ENCODE measurements around the gene RAB4A. TPM values are rescaled to one million over a fixed set of nuclear protein-coding genes. Genes with fewer than 3 reads are reported as not detected.

Gene RAB4A
- total and polyA plus RNA-seq, 2 of the 13 experiments (the other 11 are each of a cell fraction or from before 2014, with no cell fraction given) = 56.0 to 80.1 TPM

DNA sequence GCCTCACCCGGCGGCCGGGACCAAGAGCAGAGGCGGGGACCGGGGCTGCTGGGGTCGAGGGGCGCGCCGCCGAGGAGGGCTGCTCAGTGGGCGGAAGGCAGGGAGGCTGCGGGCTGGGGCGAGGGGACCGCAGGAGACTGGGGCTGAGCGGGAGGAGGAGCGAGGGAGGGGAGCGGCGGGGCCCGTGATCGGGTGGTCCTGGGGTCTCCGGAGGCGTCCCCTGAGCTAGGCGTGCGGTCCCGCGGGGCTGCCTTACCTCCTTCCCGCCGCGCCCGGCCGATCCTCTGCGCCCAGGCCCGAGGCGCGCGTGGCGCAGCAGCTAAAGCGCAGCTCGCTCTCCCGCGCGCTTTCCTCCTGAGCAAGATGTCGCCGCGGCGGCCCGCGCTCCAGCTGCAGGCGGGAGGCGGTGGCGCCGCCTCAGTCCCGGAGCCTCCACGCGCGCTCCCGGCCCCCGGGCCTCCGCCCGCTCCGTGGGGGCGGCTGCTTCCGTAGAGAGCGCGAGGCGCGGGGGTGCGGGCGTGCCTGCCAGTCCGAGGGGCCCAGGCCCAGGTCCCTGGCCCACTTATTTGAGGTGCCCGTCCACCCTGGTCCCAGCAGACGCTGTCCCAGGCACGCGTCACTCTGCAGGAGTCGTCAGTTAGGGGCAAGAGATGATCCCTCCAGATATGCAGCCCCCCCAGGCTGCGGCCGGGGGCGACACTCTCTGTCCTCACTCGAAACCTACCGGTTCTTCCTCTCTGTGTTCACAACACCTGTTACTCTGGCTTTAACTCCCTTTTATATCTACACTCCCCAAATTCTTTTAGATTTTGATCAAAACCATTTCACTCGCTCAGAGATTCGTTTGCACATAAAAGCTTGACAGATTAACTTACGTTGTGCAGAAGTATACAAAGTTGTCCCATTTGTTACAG lies 72.0 kb downstream of the RAB4A start, which contains the start of gene CCSAP (continued):
- TF ChIP-seq DDIT3 (CRISPR knock-in tag; IDR thresholded peaks at IDR 0.05) = no peak; the same call in 1 of the 2 replicates
- no peak; the same call in 1 of the 2 replicates for TF ChIP-seq CCDC6 (CRISPR knock-in tag; IDR thresholded peaks at IDR 0.05)
- no peak for TF ChIP-seq ZFP36L1 (CRISPR knock-in tag; IDR thresholded peaks at IDR 0.05)
- no peak for TF ChIP-seq NFYC (CRISPR knock-in tag; IDR thresholded peaks at IDR 0.05)
- TF ChIP-seq CHD2 (IDR thresholded peaks at IDR 0.05; ENCODE audit: low read depth, low read length) = no peak
- no peak for TF ChIP-seq ZNF496 (CRISPR knock-in tag; IDR thresholded peaks at IDR 0.05; ENCODE audit: insufficient replicate concordance)

DNA sequence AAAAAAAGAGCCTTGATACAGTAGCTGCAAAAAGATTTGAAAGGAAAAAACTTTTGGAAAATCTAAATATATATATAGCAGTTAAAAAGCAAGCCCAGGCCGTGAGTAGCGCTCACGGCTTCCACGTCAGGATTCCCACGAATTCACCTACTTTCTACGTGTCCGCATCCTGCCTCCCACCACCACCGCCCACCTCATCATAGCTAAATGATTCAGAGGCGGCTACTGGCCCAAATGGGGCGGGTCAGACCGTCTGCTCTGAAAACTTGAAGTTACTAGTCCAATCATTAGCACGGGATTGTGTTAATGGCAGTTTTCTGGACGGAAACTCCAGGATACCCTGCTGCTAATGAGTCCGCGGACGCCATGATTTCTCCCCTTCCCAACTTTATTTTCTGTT lies 73.2 kb downstream of the RAB4A start:
- H3K27ac ChIP-seq (ENCODE audit: extremely low read length, insufficient read depth, low read length) = no peak overlapping the region
- no peaks in the 10 kb centered on the region for H3K36me3 ChIP-seq (replicated peaks in 1 of 2; ENCODE audit: control insufficient read depth in 1 of 2, insufficient read depth in 2 of 2, low read length in 2 of 2)
- H3K79me2 ChIP-seq (ENCODE audit: insufficient read depth, low read length) = peaks cover 26% of the 10 kb centered on the region
- H3K27me3 ChIP-seq (ENCODE audit: control insufficient read depth in 1 of 2, insufficient read depth in 2 of 2, low read length in 2 of 2) = peaks cover 0 to 6% of the 10 kb centered on the region in 2 experiments; a peak in 1 of 5 replicates
- peak overlapping the region in 1 of 3 experiments; percentile 83; a peak in 1 of 6 replicates for H3K4me3 ChIP-seq (replicated peaks in 1 of 3; ENCODE audit: insufficient read depth in 1 of 3, low read depth in 2 of 3, low read length in 3 of 3)
- WGBS (ENCODE audit: low lambda C conversion rate) = 85% methylated on average over 16 of the region's 16 CpGs
- CTCF ChIA-PET (ENCODE audit: low intra/inter-chr PET ratio, low total read pairs) = no interaction called here
- ATAC-seq = no peak
- peak overlapping the region; percentile 38 for H3K4me2 ChIP-seq (ENCODE audit: low read depth, low read length)
- H3K9ac ChIP-seq (ENCODE audit: insufficient read depth, low read depth, low read length) = no peak overlapping the region
- H3K9me3 ChIP-seq (ENCODE audit: low read length) = no peaks in the 10 kb centered on the region
- TF ChIP-seq ZNF614 (CRISPR knock-in tag; IDR thresholded peaks at IDR 0.05; ENCODE audit: borderline replicate concordance) = no peak
- intact Hi-C loops (cut with micrococcal nuclease; ENCODE audit: unreplicated experiment) = loop anchor here (5.0 to 10.0 kb wide), 3 partner anchors 63 to 141 kb away; no protein-coding TSS in a partner anchor
- H2AFZ ChIP-seq (ENCODE audit: low read length) = no peak overlapping the region
- H3K4me1 ChIP-seq (ENCODE audit: insufficient read depth, low read length) = peaks cover 50% of the 10 kb centered on the region
- in situ Hi-C loops (cut with HindIII; ENCODE audit: extremely low pct_ligation_motif_present, low pct_unique_long_range_greater_than_20kb) = no loop called here
- POLR2A ChIA-PET = interaction anchor here (2.8 kb wide), 1 partner anchor 73 kb away, joined by 9 read pairs; the partner anchor contains the start of gene RAB4A
- FAIRE-seq = no peak
- BruUV-seq (replicated peaks) = no TSS peak
- H4K20me1 ChIP-seq (ENCODE audit: insufficient read depth, low read length) = no peaks in the 10 kb centered on the region
- DNase-seq (ENCODE audit: low spot score) = no peak

Measured in HepG2 (cell line).